Activated naive CD4-positive, alpha-beta T cell treated with anti-CD3 and anti-CD28 coated beads for 36 hours (primary cell): Measurements from ENCODE around the gene NR3C1. TPM values are rescaled to one million over a fixed set of nuclear protein-coding genes. Genes with fewer than 3 reads are reported as not detected.
A peak's percentile ranks its signal among the peaks of the same experiment; 100 is the strongest.

ENCODE experiments used
- CTCF ChIA-PET: fragments of 350-600 bp; sonication (Branson Sonifier 250); formaldehyde crosslinking; loops from one replicate; lab custom pipeline; 2021; ENCODE audit warnings: antibody characterized with exemption; lab: Charles Lee
- DNase-seq: peaks from one replicate; pipeline ENCODE4 v3.0.0-alpha.2; 2020
- H3K27ac Mint-ChIP-seq: one replicate; pipeline ENCODE4 v1.8.0; 2021; ENCODE audit warnings: mild to moderate bottlenecking, mixed read lengths
- H3K27me3 Mint-ChIP-seq: one replicate; pipeline ENCODE4 v1.8.0; 2021; ENCODE audit warnings: low read depth, mixed read lengths
- H3K36me3 Mint-ChIP-seq: one replicate; pipeline ENCODE4 v1.8.0; 2021; ENCODE audit warnings: low read depth, mixed read lengths
- H3K4me1 Mint-ChIP-seq: one replicate; pipeline ENCODE4 v1.8.0; 2021; ENCODE audit warnings: low read depth, mixed read lengths
- H3K4me3 Mint-ChIP-seq: one replicate; pipeline ENCODE4 v1.8.0; 2021; ENCODE audit warnings: mild to moderate bottlenecking, moderate library complexity, mixed read lengths
- H3K9me3 Mint-ChIP-seq: one replicate; pipeline ENCODE4 v1.8.0; 2021; ENCODE audit warnings: mixed read lengths
- intact Hi-C: fragments of 100-400 bp; cut with micrococcal nuclease; formaldehyde crosslinking; loops from one replicate; pipeline ENCODE4 v1.15.1; 2023
- total RNA-seq, 2 experiments: library from RNA; stranded (reverse); gene quantifications; one replicate each; pipeline ENCODE4 v1.2.3, GENCODE V29; 2021

The NR3C1 gene
- total RNA-seq, 2 experiments from 2014 or later, result 41.8 to 42.9 TPM

- DNase-seq, result no peak
- Mint-ChIP-seq H3K27ac (no peak overlapping the region), H3K27me3 (no peaks in the 10 kb centered on the region), H3K36me3 (peaks cover 59% of the 10 kb centered on the region), H3K4me3 (no peak overlapping the region), H3K4me1 (peaks cover 45% of the 10 kb centered on the region), H3K9me3 (peaks cover 6% of the 10 kb centered on the region)
- CTCF ChIA-PET, result no interaction called here
- intact Hi-C loops, result no loop called here
These were observed 93.6 kb downstream of the NR3C1 start for GRCh38 chr5:143309661-143310431.

GRCh38 chr5:143308731-143309130 is 94.8 kb downstream of the NR3C1 start:
- Mint-ChIP-seq H3K27ac (peak overlapping the region; percentile 42), H3K36me3 (peaks cover 64% of the 10 kb centered on the region), H3K9me3 (peaks cover 8% of the 10 kb centered on the region), H3K27me3 (no peaks in the 10 kb centered on the region), H3K4me1 (peaks cover 36% of the 10 kb centered on the region), H3K4me3 (no peak overlapping the region)
- CTCF ChIA-PET, result no interaction called here
- DNase-seq, result no peak
- intact Hi-C loops, result no loop called here

GRCh38 chr5:143306040-143306439 is 97.4 kb downstream of the NR3C1 start:
- Mint-ChIP-seq H3K4me3 (no peak overlapping the region), H3K4me1 (peaks cover 21% of the 10 kb centered on the region), H3K27me3 (no peaks in the 10 kb centered on the region), H3K36me3 (peaks cover 54% of the 10 kb centered on the region), H3K27ac (no peak overlapping the region), H3K9me3 (peaks cover 8% of the 10 kb centered on the region)
- CTCF ChIA-PET, result no interaction called here
- DNase-seq, result no peak
- intact Hi-C loops, result no loop called here

GRCh38 chr5:143304836-143305475 is 98.5 kb downstream of the NR3C1 start:
- Mint-ChIP-seq H3K36me3 (peaks cover 53% of the 10 kb centered on the region), H3K9me3 (peaks cover 8% of the 10 kb centered on the region), H3K4me3 (no peak overlapping the region)

GRCh38 chr5:143302341-143303045 is 101.0 kb downstream of the NR3C1 start:
- Mint-ChIP-seq H3K4me1 (peaks cover 19% of the 10 kb centered on the region), H3K27ac (no peak overlapping the region), H3K4me3 (no peak overlapping the region), H3K9me3 (peaks cover 8% of the 10 kb centered on the region), H3K36me3 (peaks cover 42% of the 10 kb centered on the region), H3K27me3 (no peaks in the 10 kb centered on the region)
- intact Hi-C loops, result no loop called here
- DNase-seq, result no peak
- CTCF ChIA-PET, result interaction anchor here (0.8 to 1.3 kb wide), 2 partner anchors 9 to 19 kb away, joined by 3 to 4 read pairs; no protein-coding TSS in a partner anchor

More at GRCh38 chr5:143304836-143305475, 98.5 kb downstream of the NR3C1 start:
- peaks cover 20% of the 10 kb centered on the region for H3K4me1 Mint-ChIP-seq
- CTCF ChIA-PET, result no interaction called here
- H3K27me3 Mint-ChIP-seq, result no peaks in the 10 kb centered on the region
- no peak overlapping the region for H3K27ac Mint-ChIP-seq
- intact Hi-C loops, result no loop called here
- no peak for DNase-seq

- Mint-ChIP-seq H3K27ac (no peak overlapping the region), H3K36me3 (peaks cover 36% of the 10 kb centered on the region)
These were observed 105.7 kb downstream of the NR3C1 start for GRCh38 chr5:143297756-143298155.

GRCh38 chr5:143290125-143290524 is 113.4 kb downstream of the NR3C1 start:
- CTCF ChIA-PET, result interaction anchor here (0.6 to 0.8 kb wide), 2 partner anchors 82 to 270 kb away, joined by 4 read pairs; no protein-coding TSS in a partner anchor
- Mint-ChIP-seq H3K27ac (no peak overlapping the region), H3K4me3 (no peak overlapping the region), H3K9me3 (no peaks in the 10 kb centered on the region), H3K36me3 (peaks cover 41% of the 10 kb centered on the region), H3K27me3 (no peaks in the 10 kb centered on the region), H3K4me1 (no peaks in the 10 kb centered on the region)
- no peak for DNase-seq
- intact Hi-C loops, result no loop called here

More at GRCh38 chr5:143297756-143298155, 105.7 kb downstream of the NR3C1 start:
- Mint-ChIP-seq H3K9me3 (no peaks in the 10 kb centered on the region), H3K4me3 (no peak overlapping the region), H3K4me1 (peaks cover 4% of the 10 kb centered on the region), H3K27me3 (no peaks in the 10 kb centered on the region)
- CTCF ChIA-PET, result no interaction called here
- DNase-seq, result no peak
- intact Hi-C loops, result no loop called here

GRCh38 chr5:143284521-143284920 is 119.0 kb downstream of the NR3C1 start:
- Mint-ChIP-seq H3K27me3 (no peaks in the 10 kb centered on the region), H3K36me3 (peaks cover 35% of the 10 kb centered on the region), H3K9me3 (peaks cover 5% of the 10 kb centered on the region), H3K4me1 (no peaks in the 10 kb centered on the region), H3K4me3 (no peak overlapping the region), H3K27ac (no peak overlapping the region)
- CTCF ChIA-PET, result no interaction called here
- no peak for DNase-seq
- intact Hi-C loops, result no loop called here

- Mint-ChIP-seq H3K4me3 (no peak overlapping the region), H3K4me1 (no peaks in the 10 kb centered on the region), H3K27me3 (no peaks in the 10 kb centered on the region), H3K36me3 (peaks cover 35% of the 10 kb centered on the region), H3K9me3 (peaks cover 5% of the 10 kb centered on the region), H3K27ac (no peak overlapping the region)
- no peak for DNase-seq
- CTCF ChIA-PET, result no interaction called here
- intact Hi-C loops, result no loop called here
These were observed 119.5 kb downstream of the NR3C1 start for GRCh38 chr5:143284002-143284401.

- H3K9me3 Mint-ChIP-seq, result peaks cover 5% of the 10 kb centered on the region
- no peaks in the 10 kb centered on the region for H3K27me3 Mint-ChIP-seq
- no peak overlapping the region for H3K4me3 Mint-ChIP-seq
- H3K27ac Mint-ChIP-seq, result no peak overlapping the region
- H3K36me3 Mint-ChIP-seq, result peaks cover 33% of the 10 kb centered on the region
- DNase-seq, result no peak
- intact Hi-C loops, result no loop called here
- CTCF ChIA-PET, result no interaction called here
- H3K4me1 Mint-ChIP-seq, result no peaks in the 10 kb centered on the region
These were observed 122.3 kb downstream of the NR3C1 start for GRCh38 chr5:143281226-143281625.

GRCh38 chr5:143279698-143280097 is 123.8 kb downstream of the NR3C1 start:
- intact Hi-C loops, result no loop called here
- no peak for DNase-seq
- Mint-ChIP-seq H3K9me3 (peaks cover 5% of the 10 kb centered on the region), H3K27ac (no peak overlapping the region), H3K4me3 (no peak overlapping the region), H3K27me3 (no peaks in the 10 kb centered on the region), H3K4me1 (no peaks in the 10 kb centered on the region), H3K36me3 (peaks cover 33% of the 10 kb centered on the region)
- CTCF ChIA-PET, result interaction anchor here (0.8 kb wide), 1 partner anchor 567 kb away, joined by 3 read pairs; no protein-coding TSS in a partner anchor

- H3K9me3 Mint-ChIP-seq, result no peaks in the 10 kb centered on the region
- no peak overlapping the region for H3K27ac Mint-ChIP-seq
- DNase-seq, result no peak
- H3K4me3 Mint-ChIP-seq, result no peak overlapping the region
- no peaks in the 10 kb centered on the region for H3K4me1 Mint-ChIP-seq
- H3K27me3 Mint-ChIP-seq, result no peaks in the 10 kb centered on the region
- intact Hi-C loops, result no loop called here
- H3K36me3 Mint-ChIP-seq, result peaks cover 21% of the 10 kb centered on the region
- CTCF ChIA-PET, result no interaction called here
These were observed 126.0 kb downstream of the NR3C1 start for GRCh38 chr5:143277536-143277935.
